GM18511 (cell line): ENCODE results near the gene PRRX2.

Source experiments
- ATAC-seq: cut with Tn5 transposase; IDR thresholded peaks from one replicate; pipeline ENCODE4 v1.9.1; 2021; ENCODE audit warnings: mild to moderate bottlenecking, moderate library complexity; ENCODE audit not compliant: unreplicated experiment

PRRX2 gene

GRCh38 chr9:129702589-129703520, 37.4 kb downstream of the PRRX2 start:
- ATAC-seq = no peak

GRCh38 chr9:129703667-129704355, 38.4 kb downstream of the PRRX2 start:
- ATAC-seq = no peak

GRCh38 chr9:129704807-129705206, 39.4 kb downstream of the PRRX2 start:
- ATAC-seq = no peak

- no peak for ATAC-seq
Observed at GRCh38 chr9:129708793-129709192, 43.3 kb downstream of the PRRX2 start.

- no peak for ATAC-seq
Observed at GRCh38 chr9:129709438-129710168, 44.2 kb downstream of the PRRX2 start.

GRCh38 chr9:129710169-129710453, 44.7 kb downstream of the PRRX2 start:
- ATAC-seq = no peak

- ATAC-seq = no peak
Observed at GRCh38 chr9:129712634-129713401, 47.4 kb downstream of the PRRX2 start.

- no peak for ATAC-seq
Observed at GRCh38 chr9:129713402-129713679, 47.9 kb downstream of the PRRX2 start.

GRCh38 chr9:129714511-129715061, 49.1 kb downstream of the PRRX2 start:
- ATAC-seq = no peak

- no peak for ATAC-seq
Observed at GRCh38 chr9:129716091-129716490, 50.6 kb downstream of the PRRX2 start.

- ATAC-seq = no peak
Observed at GRCh38 chr9:129717991-129718390, 52.5 kb downstream of the PRRX2 start.

GRCh38 chr9:129718647-129719046, 53.2 kb downstream of the PRRX2 start:
- no peak for ATAC-seq

GRCh38 chr9:129719135-129719534, 53.7 kb downstream of the PRRX2 start:
- ATAC-seq = no peak

- no peak for ATAC-seq
Observed at GRCh38 chr9:129720181-129720864, 54.9 kb downstream of the PRRX2 start.

GRCh38 chr9:129720865-129721545, 55.6 kb downstream of the PRRX2 start:
- ATAC-seq = no peak

GRCh38 chr9:129722913-129723312, 57.5 kb downstream of the PRRX2 start:
- ATAC-seq = no peak

- ATAC-seq = no peak
Observed at GRCh38 chr9:129724456-129725190, 59.2 kb downstream of the PRRX2 start.

- ATAC-seq = no peak
Observed at GRCh38 chr9:129725795-129726251, 60.4 kb downstream of the PRRX2 start.
